Suppressor macrophage treated with lipopolysaccharide for 1 hour (primary cell): ENCODE data around the gene NFKBIE.
A peak's percentile ranks its signal among the peaks of the same experiment; 100 is the strongest.

Experiments used
- DNase-seq, 3 donors: peaks; one replicate each; pipeline ENCODE4 v3.0.0-alpha.2; 2020 to 2022

NFKBIE gene

DNA sequence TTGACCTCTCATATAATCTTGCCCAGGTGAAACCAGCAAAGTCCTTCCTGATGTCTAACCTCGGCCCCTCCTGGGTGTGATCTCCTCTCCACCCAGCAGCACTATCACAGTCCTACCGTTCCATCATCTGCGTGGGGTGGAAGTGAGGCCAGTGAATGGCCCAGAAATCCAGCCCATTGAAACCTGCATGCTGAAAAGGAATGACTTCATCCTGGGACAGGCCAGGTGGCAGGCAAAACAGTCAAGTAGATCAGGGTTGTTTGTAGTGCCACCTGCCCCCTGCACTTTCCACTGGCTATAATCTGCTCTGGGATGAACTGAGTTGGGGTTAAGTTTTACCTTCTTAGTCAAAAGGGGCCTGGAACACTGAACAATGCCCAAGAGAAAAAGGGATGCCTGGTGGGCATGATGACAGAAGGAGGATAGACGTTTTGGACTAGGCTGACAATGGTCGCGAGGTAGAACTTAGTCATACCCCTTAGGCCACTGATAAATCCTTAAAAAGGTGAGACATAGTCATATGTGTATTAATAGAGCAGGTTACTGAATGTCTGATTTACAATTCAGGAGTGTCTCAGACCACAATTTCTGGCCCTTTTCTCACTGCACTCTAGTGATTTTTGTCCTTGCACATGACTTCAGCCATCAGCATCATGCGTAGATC is 26.5 kb downstream of the NFKBIE start:
- no peak for DNase-seq

GRCh38 chr6:44237813-44238433 is 27.4 kb downstream of the NFKBIE start:
- DNase-seq: peak; percentile 86 to 94 (median 90)

- DNase-seq: peak; percentile 96 to 98 (median 96)
Measured at GRCh38 chr6:44237021-44237812, 28.1 kb downstream of the NFKBIE start.

GRCh38 chr6:44235891-44236516 is 29.3 kb downstream of the NFKBIE start:
- peak in 2 of 3 donors; percentile 38 to 44 for DNase-seq

DNA sequence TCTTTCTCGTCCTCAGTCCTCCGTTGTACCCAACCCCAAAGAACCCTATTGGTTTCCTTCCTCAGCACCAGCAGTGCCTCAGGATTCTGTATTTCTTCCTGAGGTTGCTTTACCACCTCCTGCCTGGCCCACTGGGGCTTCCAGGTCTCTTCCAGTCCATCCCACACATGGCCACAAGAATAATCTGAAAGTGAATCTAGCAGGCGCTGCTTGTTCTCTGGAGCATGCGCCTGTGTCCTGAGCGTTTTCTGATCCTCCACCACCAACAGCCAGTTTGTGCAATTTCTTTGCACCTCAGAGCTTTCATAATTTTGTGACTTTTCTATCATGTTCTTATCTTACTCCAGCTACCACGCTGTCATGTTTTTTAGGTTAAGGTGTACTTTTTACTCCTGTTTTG is 30.1 kb downstream of the NFKBIE start:
- DNase-seq: no peak

DNA sequence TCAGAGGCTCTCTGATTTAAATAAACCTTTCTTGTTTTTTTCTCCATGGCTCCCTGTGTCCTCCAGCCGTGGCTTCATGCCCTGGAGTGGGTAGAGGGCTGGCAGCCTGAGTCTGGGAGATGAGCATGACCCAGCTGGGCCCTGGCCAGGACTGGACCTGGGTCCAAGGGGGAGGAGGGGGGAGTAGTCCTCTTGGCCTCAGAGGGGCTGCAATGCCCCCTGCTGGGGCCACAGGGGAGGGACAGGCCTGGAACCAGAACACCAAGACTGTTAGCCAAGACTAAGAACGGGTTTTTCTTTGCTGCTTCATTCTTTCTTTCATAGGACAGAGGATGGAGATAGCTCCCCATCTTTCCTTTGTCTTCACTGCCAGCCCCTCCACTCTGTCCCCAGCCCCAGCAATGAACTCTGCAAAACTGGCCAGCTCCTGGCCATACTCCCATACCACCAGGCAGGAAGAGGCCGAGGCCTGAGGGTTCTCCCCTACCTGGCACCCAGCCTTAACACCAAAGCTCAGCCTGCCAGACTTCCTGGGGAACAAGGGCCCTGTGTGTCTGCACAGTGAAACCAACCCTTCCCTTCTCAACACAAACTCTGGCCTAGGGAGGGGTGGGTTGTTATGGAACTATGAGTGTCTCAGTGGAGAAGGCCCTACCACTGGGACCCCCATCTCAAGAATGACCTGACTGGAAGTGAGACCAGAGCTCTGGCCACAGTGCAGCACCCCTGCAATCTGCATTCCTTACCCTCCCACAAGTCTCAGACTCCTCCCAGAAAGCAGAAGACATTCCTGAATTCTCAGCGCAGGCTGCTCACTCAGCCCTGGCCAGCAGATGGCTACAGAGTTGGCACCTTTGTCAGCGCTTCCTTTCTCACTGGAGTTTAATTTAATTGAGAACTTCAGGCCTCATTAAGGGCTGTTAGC is 31.0 kb downstream of the NFKBIE start:
- DNase-seq: peak; percentile 51 to 54 (median 53)

- no peak for DNase-seq
Measured at GRCh38 chr6:44233567-44234100, 31.7 kb downstream of the NFKBIE start.

- no peak for DNase-seq
Measured at GRCh38 chr6:44232676-44233566, 32.4 kb downstream of the NFKBIE start.

GRCh38 chr6:44231426-44231825 is 33.9 kb downstream of the NFKBIE start:
- DNase-seq: peak in 2 of 3 donors; percentile 49 to 55

DNA sequence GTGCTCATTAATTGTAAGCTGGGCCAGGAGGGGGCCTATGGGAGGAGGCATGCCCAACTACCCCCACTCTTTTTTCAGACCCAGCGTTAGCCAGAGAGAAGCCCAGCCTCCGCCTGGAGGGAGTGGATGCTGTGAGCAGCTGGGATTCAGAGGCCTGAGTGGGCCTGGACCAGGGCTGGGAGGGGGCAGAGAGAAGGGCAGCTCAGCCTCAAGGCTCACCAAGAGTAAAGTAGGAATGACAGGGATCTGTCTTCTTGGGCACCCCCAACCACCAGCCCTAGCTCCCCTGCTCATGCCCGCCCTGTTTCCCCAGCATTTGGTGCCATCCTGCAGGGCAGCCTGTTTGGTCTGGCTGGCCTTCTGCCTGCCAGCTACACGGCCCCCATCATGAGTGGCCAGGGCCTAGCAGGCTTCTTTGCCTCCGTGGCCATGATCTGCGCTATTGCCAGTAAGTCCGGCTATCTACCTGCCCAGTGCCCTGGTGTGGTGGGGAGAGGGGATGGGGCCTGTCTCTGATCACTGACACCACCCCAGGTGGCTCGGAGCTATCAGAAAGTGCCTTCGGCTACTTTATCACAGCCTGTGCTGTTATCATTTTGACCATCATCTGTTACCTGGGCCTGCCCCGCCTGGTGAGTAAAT is 35.2 kb downstream of the NFKBIE start:
- DNase-seq: no peak

DNA sequence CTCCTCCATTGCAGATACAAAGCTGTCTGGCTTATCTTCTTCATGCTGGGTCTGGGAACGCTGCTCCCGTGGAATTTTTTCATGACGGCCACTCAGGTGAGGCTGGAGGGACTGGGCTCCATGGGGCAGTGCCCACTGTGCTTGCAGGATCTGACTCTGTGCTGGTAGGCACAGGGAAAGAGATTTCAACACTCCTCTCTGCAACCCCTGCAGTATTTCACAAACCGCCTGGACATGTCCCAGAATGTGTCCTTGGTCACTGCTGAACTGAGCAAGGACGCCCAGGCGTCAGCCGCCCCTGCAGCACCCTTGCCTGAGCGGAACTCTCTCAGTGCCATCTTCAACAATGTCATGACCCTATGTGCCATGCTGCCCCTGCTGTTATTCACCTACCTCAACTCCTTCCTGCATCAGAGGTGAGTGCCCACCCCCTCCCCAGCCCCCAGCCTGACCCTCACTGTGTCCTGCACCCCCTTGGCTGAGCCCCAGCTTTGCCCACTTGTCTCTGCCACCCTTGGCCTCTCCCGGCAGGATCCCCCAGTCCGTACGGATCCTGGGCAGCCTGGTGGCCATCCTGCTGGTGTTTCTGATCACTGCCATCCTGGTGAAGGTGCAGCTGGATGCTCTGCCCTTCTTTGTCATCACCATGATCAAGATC is 35.8 kb downstream of the NFKBIE start:
- DNase-seq: no peak

DNA sequence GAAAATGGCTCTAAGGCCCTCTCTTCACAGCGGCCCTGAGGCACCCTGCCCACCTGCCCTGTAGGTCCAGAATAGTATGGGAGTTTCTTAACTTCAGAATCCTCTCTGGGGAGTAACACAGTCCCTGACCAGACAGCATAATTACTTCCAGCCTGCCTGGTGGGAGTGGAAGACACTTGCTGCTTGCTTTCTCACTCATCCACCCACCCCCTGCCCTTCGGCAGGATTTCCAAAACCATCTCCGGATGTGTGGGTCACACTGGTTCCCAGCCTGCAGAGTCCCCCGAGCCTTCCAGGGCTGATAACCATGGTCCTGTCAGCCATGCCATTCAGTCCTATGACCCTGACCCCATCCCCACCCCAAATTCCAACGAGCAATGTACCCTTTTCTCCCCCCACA is 36.5 kb downstream of the NFKBIE start:
- no peak for DNase-seq

GRCh38 chr6:44228433-44228832 is 36.9 kb downstream of the NFKBIE start:
- DNase-seq: no peak

- no peak for DNase-seq
Measured at GRCh38 chr6:44228031-44228430, 37.3 kb downstream of the NFKBIE start.

DNA sequence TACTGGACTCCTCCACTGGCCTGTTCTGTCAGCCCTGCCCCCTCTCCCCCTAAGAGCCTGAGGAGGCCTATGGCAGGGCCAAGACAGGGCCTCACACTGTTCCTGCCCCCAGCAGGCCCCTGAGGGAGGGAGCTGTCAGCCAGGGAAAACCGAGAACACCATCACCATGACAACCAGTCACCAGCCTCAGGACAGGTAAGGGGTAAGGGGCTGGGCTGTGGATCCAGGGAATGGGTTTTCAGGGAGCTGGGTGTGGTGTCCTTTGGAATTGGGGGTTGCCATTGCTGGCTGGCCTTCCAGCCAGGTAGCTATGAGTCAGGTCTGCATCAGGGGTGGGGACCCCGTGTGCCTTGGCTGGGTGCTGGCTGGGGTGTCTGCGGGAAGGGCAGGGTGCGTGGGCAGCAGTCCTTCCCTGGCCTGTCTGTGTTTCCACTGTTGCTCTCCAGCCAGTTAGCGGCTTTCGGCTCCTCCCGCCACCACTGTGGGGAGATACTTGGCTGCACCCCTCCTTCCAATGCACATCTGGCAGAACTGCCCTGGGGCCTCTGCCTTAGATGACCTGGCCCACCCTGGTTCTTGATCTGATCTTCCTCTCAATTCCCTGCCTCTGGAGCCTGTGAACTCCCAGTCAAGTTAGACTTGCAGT is 38.1 kb downstream of the NFKBIE start:
- DNase-seq: no peak

GRCh38 chr6:44226368-44227147 is 38.8 kb downstream of the NFKBIE start:
- no peak for DNase-seq

GRCh38 chr6:44225579-44226325 is 39.6 kb downstream of the NFKBIE start:
- peak; percentile 35 to 59 (median 51) for DNase-seq

- no peak for DNase-seq
Measured at GRCh38 chr6:44224965-44225305, 40.4 kb downstream of the NFKBIE start.
